Body of pancreas (tissue), 4 donors: ENCODE measurements around the gene HMCN2. TPM values are rescaled to one million over a fixed set of nuclear protein-coding genes. Genes with fewer than 3 reads are reported as not detected.

Experiments
- ATAC-seq: fragments of 150-250 bp; one replicate; pipeline ENCODE4 v1.9.1; 2016
- DNase-seq, 4 donors: peaks; one replicate each; pipeline ENCODE4 v3.0.0-alpha.2; 2019
- H3K27ac ChIP-seq, 4 donors: fragments of 200-600 bp; sonication (generic); 1 replicate in 3 of 4; 2 replicates in 1 of 4; pipeline versions ENCODE4 v1.5.1 to v1.6.1; 2016 to 2019; ENCODE audit warnings: mild to moderate bottlenecking in 1 of 4, mixed read lengths in 1 of 4, moderate library complexity in 1 of 4
- H3K27me3 ChIP-seq, 2 donors: fragments of 200-600 bp; sonication (generic); one replicate each; pipeline ENCODE4 v1.6.0; 2016; ENCODE audit warnings: mild to moderate bottlenecking in 1 of 2
- H3K36me3 ChIP-seq, 2 donors: fragments of 200-600 bp; sonication (generic); replicated peaks in 1 of 2; 2 replicates each; pipeline ENCODE4 v1.5.1; 2016; ENCODE audit warnings: low read depth in 2 of 2; ENCODE audit not compliant: insufficient read depth in 1 of 2
- H3K4me1 ChIP-seq: fragments of 200-600 bp; sonication (generic); one replicate; pipeline ENCODE4 v1.6.0; 2016
- H3K4me3 ChIP-seq, 2 donors: fragments of 200-600 bp; sonication (generic); 1 replicate in 1 of 2; 2 replicates in 1 of 2; pipeline ENCODE4 v1.5.1; 2016 to 2019
- H3K9me3 ChIP-seq, 3 donors: fragments of 200-600 bp; sonication (generic); 1 replicate in 2 of 3; 2 replicates in 1 of 3; pipeline ENCODE4 v1.5.1; 2016
- CTCF ChIP-seq, 7 experiments: fragments of 450-650 bp in 4 of 7; fragments of 200-600 bp in 3 of 7; sonication (generic) in 3 of 7; IDR thresholded peaks; one replicate each; pipeline ENCODE4 v1.5.1; 2016 to 2019; ENCODE audit warnings: antibody characterized with exemption in 7 of 7
- POLR2A ChIP-seq, 3 donors: fragments of 450-650 bp; IDR thresholded peaks; one replicate each; pipeline ENCODE4 v1.6.1; 2016; ENCODE audit warnings: antibody characterized with exemption in 3 of 3, mild to moderate bottlenecking in 2 of 3
- WGBS, 2 donors: methylation state at CpG; one replicate each; pipeline ENCODE4 v1.1.5; 2017; 5-methylcytosine and 5-hydroxymethylcytosine counted together
- intact Hi-C: fragments of 100-400 bp; cut with DNase I; formaldehyde crosslinking; loops from one replicate; pipeline ENCODE4 v1.15.1; 2023
- total RNA-seq, 2 donors: library from RNA; depleted of rRNA; stranded (reverse); fragments of >200 nt; gene quantifications; one replicate each; pipeline ENCODE4 v1.1.0, GENCODE V29; 2016

The HMCN2 gene
- total RNA-seq, 2 donors from 2014 or later = 0.78 to 3.6 TPM

- Histone ChIP-seq H3K27me3 (no peaks in the 10 kb centered on the region), H3K4me3 (no peak overlapping the region), H3K4me1 (peaks cover 42% of the 10 kb centered on the region), H3K27ac (peak overlapping the region in 3 of 4 donors; percentile 62 to 79 (median 77)), H3K9me3 (no peaks in the 10 kb centered on the region), H3K36me3 (no peaks in the 10 kb centered on the region)
- DNase-seq (no peak), ATAC-seq (no peak)
- no peak for TF ChIP-seq POLR2A (IDR thresholded peaks at IDR 0.05)
- TF ChIP-seq CTCF (IDR thresholded peaks at IDR 0.05) = no peak
- intact Hi-C loops = no loop called here
- 94 to 100% methylated on average over 4 of the region's 4 CpGs for WGBS, 2 donors
These were observed 187.3 kb downstream of the HMCN2 start for GRCh38 chr9:130452835-130453234.

- Histone ChIP-seq H3K4me1 (peaks cover 42% of the 10 kb centered on the region), H3K9me3 (no peaks in the 10 kb centered on the region), H3K36me3 (no peaks in the 10 kb centered on the region), H3K4me3 (no peak overlapping the region), H3K27ac (peak overlapping the region; percentile 6 to 40 (median 26)), H3K27me3 (no peaks in the 10 kb centered on the region)
- no peak for TF ChIP-seq CTCF (IDR thresholded peaks at IDR 0.05)
- TF ChIP-seq POLR2A (IDR thresholded peaks at IDR 0.05) = no peak
- WGBS, 2 donors = 15 to 21% methylated on average over 7 of the region's 7 CpGs
- DNase-seq (peak; percentile 80 to 94 (median 88)), ATAC-seq (no peak)
- intact Hi-C loops = no loop called here
These were observed 187.9 kb downstream of the HMCN2 start for GRCh38 chr9:130453487-130453886.

GRCh38 chr9:130454096-130454811 lies 188.7 kb downstream of the HMCN2 start:
- Histone ChIP-seq H3K4me3 (no peak overlapping the region), H3K36me3 (no peaks in the 10 kb centered on the region), H3K4me1 (peaks cover 42% of the 10 kb centered on the region), H3K27me3 (no peaks in the 10 kb centered on the region), H3K9me3 (no peaks in the 10 kb centered on the region), H3K27ac (peak overlapping the region in 3 of 4 donors; percentile 6 to 40 (median 37))
- TF ChIP-seq CTCF (IDR thresholded peaks at IDR 0.05) (no peak), POLR2A (IDR thresholded peaks at IDR 0.05) (no peak)
- no peak for DNase-seq
- no peak for ATAC-seq
- 91 to 92% methylated on average over 10 of the region's 10 CpGs for WGBS, 2 donors
- intact Hi-C loops = no loop called here

GRCh38 chr9:130454812-130455325 lies 189.3 kb downstream of the HMCN2 start:
- no peak overlapping the region for H3K4me3 ChIP-seq

More at GRCh38 chr9:130454812-130455325, 189.3 kb downstream of the HMCN2 start:
- ATAC-seq = no peak
- intact Hi-C loops = no loop called here
- H3K4me1 ChIP-seq = peaks cover 37% of the 10 kb centered on the region
- H3K27me3 ChIP-seq = no peaks in the 10 kb centered on the region
- no peaks in the 10 kb centered on the region for H3K9me3 ChIP-seq
- no peaks in the 10 kb centered on the region for H3K36me3 ChIP-seq
- H3K27ac ChIP-seq = no peak overlapping the region
- 30 to 54% methylated on average over 3 of the region's 3 CpGs for WGBS, 2 donors
- TF ChIP-seq CTCF (IDR thresholded peaks at IDR 0.05) (no peak), POLR2A (IDR thresholded peaks at IDR 0.05) (no peak)
- DNase-seq = no peak
